HepG2 (cell line): ENCODE measurements around the gene SKA2. TPM values are rescaled to one million over a fixed set of nuclear protein-coding genes. Genes with fewer than 3 reads are reported as not detected.

Experiments used
- CBX1 ChIP-seq: IDR thresholded peaks from one replicate; pipeline ENCODE4 v1.6.1; 2016; ENCODE audit warnings: antibody characterized with exemption, low read depth
- GMEB2 ChIP-seq: IDR thresholded peaks from 2 replicates; pipeline ENCODE4 v1.6.1; 2016; ENCODE audit warnings: missing biosample characterization, missing genetic modification reagents, low read depth
- HMG20A ChIP-seq: IDR thresholded peaks from 2 replicates; pipeline ENCODE4 v1.6.1; 2016; ENCODE audit warnings: borderline replicate concordance
- JDP2 ChIP-seq: sonication (generic); formaldehyde crosslinking; IDR thresholded peaks from 2 replicates; pipeline ENCODE4 v1.8.1; 2022; ENCODE audit warnings: missing genetic modification reagents, borderline replicate concordance
- JUND ChIP-seq: sonication (generic); formaldehyde crosslinking; IDR thresholded peaks from 2 replicates; pipeline ENCODE4 v1.8.0; 2022; ENCODE audit warnings: mild to moderate bottlenecking, missing genetic modification reagents
- KAT2B ChIP-seq: fragments of 150-350 bp; IDR thresholded peaks from 2 replicates; pipeline ENCODE4 v1.6.1; 2014; ENCODE audit warnings: low read depth, low read length, borderline replicate concordance
- RBAK ChIP-seq: sonication (generic); formaldehyde crosslinking; IDR thresholded peaks from 2 replicates; pipeline ENCODE4 v1.5.1; 2020; ENCODE audit warnings: mild to moderate bottlenecking, missing genetic modification reagents
- SATB2 ChIP-seq: sonication (generic); formaldehyde crosslinking; IDR thresholded peaks from 2 replicates; pipeline ENCODE4 v1.5.0; 2020; ENCODE audit warnings: missing genetic modification reagents
- SIX1 ChIP-seq: sonication (generic); formaldehyde crosslinking; IDR thresholded peaks from 2 replicates; pipeline ENCODE4 v1.4.0; 2020; ENCODE audit warnings: missing genetic modification reagents, borderline replicate concordance
- SP5 ChIP-seq: IDR thresholded peaks from 2 replicates; pipeline ENCODE4 v1.6.1; 2016; ENCODE audit warnings: low read depth, borderline replicate concordance
- TBX3 ChIP-seq: fragments of 450-650 bp; IDR thresholded peaks from 2 replicates; pipeline ENCODE4 v1.6.1; 2017; ENCODE audit warnings: antibody characterized with exemption, mild to moderate bottlenecking, inconsistent platforms, borderline replicate concordance
- TRIM22 ChIP-seq: fragments of 450-650 bp; IDR thresholded peaks from 2 replicates; pipeline ENCODE4 v1.6.1; 2017
- U2AF1 ChIP-seq: fragments of 200-400 bp; formaldehyde crosslinking; optimal IDR thresholded peaks from 2 replicates; pipeline ENCODE3; 2017; ENCODE audit warnings: mild to moderate bottlenecking, low read depth, low read length
- WIZ ChIP-seq: sonication (generic); formaldehyde crosslinking; IDR thresholded peaks from 2 replicates; pipeline ENCODE4 v1.5.1; 2020; ENCODE audit warnings: mild to moderate bottlenecking, missing genetic modification reagents
- ZFP36L1 ChIP-seq: sonication (generic); formaldehyde crosslinking; IDR thresholded peaks from 2 replicates; pipeline ENCODE4 v1.8.0; 2022; ENCODE audit warnings: mild to moderate bottlenecking, missing genetic modification reagents, moderate library complexity
- ZGPAT ChIP-seq: IDR thresholded peaks from 2 replicates; pipeline ENCODE4 v1.6.1; 2016; ENCODE audit warnings: mild to moderate bottlenecking
- ZNF549 ChIP-seq: sonication (generic); formaldehyde crosslinking; IDR thresholded peaks from 2 replicates; pipeline ENCODE4 v1.5.0; 2020; ENCODE audit warnings: missing genetic modification reagents
- ZNF746 ChIP-seq: sonication (generic); formaldehyde crosslinking; IDR thresholded peaks from 2 replicates; pipeline ENCODE4 v1.8.0; 2022; ENCODE audit warnings: mild to moderate bottlenecking, missing genetic modification reagents
- polyA plus RNA-seq, 8 experiments: library from polyadenylated mRNA; depleted of rRNA in 3 of 8; stranded (reverse) in 7 of 8; unstranded in 1 of 8; fragments of >200 nt; fragmentation: Illumina TruSeq in 4 of 8; extraction: Trizol in 4 of 8; gene quantifications; 2 replicates each; pipeline versions ENCODE4 v1.2.1 to v1.2.3, GENCODE V29; 2011 to 2016; ENCODE audit warnings: low read depth in 4 of 8, missing spikeins in 1 of 8, mixed read lengths in 1 of 8; ENCODE audit not compliant: insufficient read depth in 1 of 8
- total RNA-seq, 5 experiments: library from RNA; depleted of rRNA; stranded (reverse); fragments of >200 nt; fragmentation: Illumina TruSeq; extraction: Trizol; gene quantifications; 2 replicates each; pipeline ENCODE4 v1.2.3, GENCODE V29; 2016; ENCODE audit warnings: low read depth in 1 of 5
- TF ChIP-seq, protein P1 (sequence below): sonication (generic); formaldehyde crosslinking; IDR thresholded peaks from 2 replicates; pipeline ENCODE4 v1.4.0; 2020; ENCODE audit warnings: missing genetic modification reagents
- TF ChIP-seq, protein P2 (sequence below): sonication (generic); formaldehyde crosslinking; IDR thresholded peaks from 2 replicates; pipeline ENCODE4 v1.9.0; 2022; ENCODE audit warnings: missing genetic modification reagents, mild to moderate bottlenecking, borderline replicate concordance

The SKA2 gene
- total and polyA plus RNA-seq, 2 of the 13 experiments (the other 11 are each of a cell fraction or from before 2014, with no cell fraction given) = 18.6 to 91.8 TPM

DNA sequence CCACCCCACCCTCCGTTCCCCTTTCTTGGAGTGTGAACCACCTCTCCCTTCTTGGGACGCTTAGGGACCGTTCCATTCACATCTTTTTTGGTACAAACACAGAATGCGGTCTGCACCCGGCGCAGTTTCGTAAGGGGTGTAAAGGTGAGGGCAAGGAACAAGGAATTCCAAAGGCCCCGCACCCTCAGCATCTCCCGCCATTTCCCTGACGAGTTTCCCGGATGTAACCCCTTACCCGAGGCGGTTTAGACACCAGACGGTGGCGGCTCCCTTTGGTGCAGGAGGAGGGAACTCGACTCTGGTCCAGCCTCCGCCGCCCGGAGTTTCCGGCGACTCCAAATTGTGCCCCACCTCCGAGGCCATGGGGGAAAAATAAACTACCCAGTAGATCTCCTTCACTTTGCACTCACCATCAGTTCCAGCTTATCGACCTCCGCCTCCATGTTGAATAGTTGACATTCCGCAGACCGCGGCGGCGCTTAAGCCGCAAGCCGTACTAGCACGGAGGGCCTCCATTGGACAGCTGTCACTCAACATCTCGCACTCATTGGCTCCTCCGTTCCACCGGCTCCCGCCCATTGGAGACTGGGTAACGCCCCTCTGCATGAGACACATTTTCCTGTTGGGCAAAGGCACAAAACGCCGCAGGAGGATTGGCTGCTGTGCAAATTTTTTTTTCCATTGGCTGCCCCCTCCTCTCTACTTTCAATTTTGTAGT is at the start of gene SKA2 (continued):
- TF ChIP-seq SATB2 (CRISPR knock-in tag) = no peak
- peak; percentile 85 for TF ChIP-seq U2AF1
- no peak for TF ChIP-seq JUND (CRISPR knock-in tag)
- TF ChIP-seq TBX3 = peak; percentile 91
- TF ChIP-seq JDP2 = no peak
- TF ChIP-seq HMG20A = no peak
- TF ChIP-seq, protein P1, sequence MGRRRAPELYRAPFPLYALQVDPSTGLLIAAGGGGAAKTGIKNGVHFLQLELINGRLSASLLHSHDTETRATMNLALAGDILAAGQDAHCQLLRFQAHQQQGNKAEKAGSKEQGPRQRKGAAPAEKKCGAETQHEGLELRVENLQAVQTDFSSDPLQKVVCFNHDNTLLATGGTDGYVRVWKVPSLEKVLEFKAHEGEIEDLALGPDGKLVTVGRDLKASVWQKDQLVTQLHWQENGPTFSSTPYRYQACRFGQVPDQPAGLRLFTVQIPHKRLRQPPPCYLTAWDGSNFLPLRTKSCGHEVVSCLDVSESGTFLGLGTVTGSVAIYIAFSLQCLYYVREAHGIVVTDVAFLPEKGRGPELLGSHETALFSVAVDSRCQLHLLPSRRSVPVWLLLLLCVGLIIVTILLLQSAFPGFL (CRISPR knock-in tag) = no peak
- TF ChIP-seq TRIM22 = no peak
- TF ChIP-seq ZNF549 (CRISPR knock-in tag) = no peak
- TF ChIP-seq KAT2B = peak; percentile 61; the same call in 1 of the 2 replicates
- TF ChIP-seq RBAK (CRISPR knock-in tag) = 0 out of 2 replicates have a peak, but pooled peaks have one; percentile 19
- TF ChIP-seq CBX1 = no peak
- TF ChIP-seq ZNF746 (CRISPR knock-in tag) = peak; percentile 58; the same call in 1 of the 2 replicates
- peak; percentile 77 for TF ChIP-seq ZGPAT (CRISPR knock-in tag)
- no peak for TF ChIP-seq SIX1 (CRISPR knock-in tag)
- TF ChIP-seq, protein P2, sequence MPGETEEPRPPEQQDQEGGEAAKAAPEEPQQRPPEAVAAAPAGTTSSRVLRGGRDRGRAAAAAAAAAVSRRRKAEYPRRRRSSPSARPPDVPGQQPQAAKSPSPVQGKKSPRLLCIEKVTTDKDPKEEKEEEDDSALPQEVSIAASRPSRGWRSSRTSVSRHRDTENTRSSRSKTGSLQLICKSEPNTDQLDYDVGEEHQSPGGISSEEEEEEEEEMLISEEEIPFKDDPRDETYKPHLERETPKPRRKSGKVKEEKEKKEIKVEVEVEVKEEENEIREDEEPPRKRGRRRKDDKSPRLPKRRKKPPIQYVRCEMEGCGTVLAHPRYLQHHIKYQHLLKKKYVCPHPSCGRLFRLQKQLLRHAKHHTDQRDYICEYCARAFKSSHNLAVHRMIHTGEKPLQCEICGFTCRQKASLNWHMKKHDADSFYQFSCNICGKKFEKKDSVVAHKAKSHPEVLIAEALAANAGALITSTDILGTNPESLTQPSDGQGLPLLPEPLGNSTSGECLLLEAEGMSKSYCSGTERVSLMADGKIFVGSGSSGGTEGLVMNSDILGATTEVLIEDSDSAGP = peak; percentile 69; the same call in 1 of the 2 replicates
- peak; percentile 42; the same call in 1 of the 2 replicates for TF ChIP-seq SP5 (CRISPR knock-in tag)
- TF ChIP-seq GMEB2 (CRISPR knock-in tag) = 0 out of 2 replicates have a peak, but pooled peaks have one; percentile 35
- peak; percentile 45; the same call in 1 of the 2 replicates for TF ChIP-seq WIZ (CRISPR knock-in tag)
- TF ChIP-seq ZFP36L1 (CRISPR knock-in tag) = no peak
